Astrocyte (in vitro differentiated cells and primary cell): ENCODE results near the gene DNAJB1. TPM values are rescaled to one million over a fixed set of nuclear protein-coding genes. Genes with fewer than 3 reads are reported as not detected.

Experiments used
- DNase-seq: peaks from one replicate; pipeline ENCODE4 v3.0.0-alpha.2; 2010; ENCODE audit warnings: low read depth
- FAIRE-seq: peaks from 2 replicates; lab custom pipeline; 2011; peaks lifted over from hg19 to GRCh38; lab: Jason Lieb, UNC
- H2AFZ ChIP-seq: 2 replicates; pipeline ENCODE4 v1.6.0; 2012; ENCODE audit warnings: low read depth, low read length, inconsistent platforms
- H3K27ac ChIP-seq: 2 replicates; pipeline ENCODE4 v1.5.1; 2011; ENCODE audit warnings: low read depth, low read length, inconsistent platforms
- H3K27me3 ChIP-seq: 2 replicates; pipeline ENCODE4 v1.6.0; 2011; ENCODE audit warnings: low read length, inconsistent platforms; ENCODE audit not compliant: insufficient read depth
- H3K36me3 ChIP-seq: 2 replicates; pipeline ENCODE4 v1.5.1; 2011; ENCODE audit warnings: low read length, inconsistent platforms; ENCODE audit not compliant: insufficient read depth
- H3K4me1 ChIP-seq: 2 replicates; pipeline ENCODE4 v1.5.1; 2011; ENCODE audit warnings: low read length, inconsistent platforms; ENCODE audit not compliant: insufficient read depth
- H3K4me2 ChIP-seq: 2 replicates; pipeline ENCODE4 v1.6.0; 2012; ENCODE audit warnings: low read length, inconsistent platforms
- H3K4me3 ChIP-seq: 2 replicates; pipeline ENCODE4 v1.5.1; 2011; ENCODE audit warnings: low read depth, mild to moderate bottlenecking, low read length, inconsistent platforms; ENCODE audit not compliant: insufficient read depth
- H3K79me2 ChIP-seq: 2 replicates; pipeline ENCODE4 v1.6.0; 2012; ENCODE audit warnings: mild to moderate bottlenecking, low read length, inconsistent platforms; ENCODE audit not compliant: insufficient read depth
- H3K9ac ChIP-seq: 2 replicates; pipeline ENCODE4 v1.6.0; 2012; ENCODE audit warnings: mild to moderate bottlenecking, low read length, inconsistent platforms
- H3K9me3 ChIP-seq: 2 replicates; pipeline ENCODE4 v1.5.1; 2012; ENCODE audit warnings: low read depth, mild to moderate bottlenecking, low read length, inconsistent platforms; ENCODE audit not compliant: insufficient read depth
- H4K20me1 ChIP-seq: 2 replicates; pipeline ENCODE4 v1.6.0; 2012; ENCODE audit warnings: low read length, inconsistent platforms; ENCODE audit not compliant: insufficient read depth
- H3K27ac Mint-ChIP-seq: one replicate; pipeline ENCODE4 v1.8.0; 2021; ENCODE audit warnings: mild to moderate bottlenecking, mixed read lengths; ENCODE audit not compliant: unreplicated experiment
- H3K27me3 Mint-ChIP-seq: one replicate; pipeline ENCODE4 v1.8.0; 2021; ENCODE audit warnings: low read depth, mixed read lengths; ENCODE audit not compliant: unreplicated experiment
- H3K36me3 Mint-ChIP-seq: one replicate; pipeline ENCODE4 v1.8.0; 2021; ENCODE audit warnings: low read depth, mixed read lengths; ENCODE audit not compliant: unreplicated experiment
- H3K4me1 Mint-ChIP-seq: one replicate; pipeline ENCODE4 v1.8.0; 2021; ENCODE audit warnings: low read depth, mixed read lengths; ENCODE audit not compliant: unreplicated experiment
- H3K4me3 Mint-ChIP-seq: one replicate; pipeline ENCODE4 v1.8.0; 2021; ENCODE audit warnings: mild to moderate bottlenecking, moderate library complexity, mixed read lengths; ENCODE audit not compliant: unreplicated experiment
- H3K9me3 Mint-ChIP-seq: one replicate; pipeline ENCODE4 v1.8.0; 2021; ENCODE audit warnings: mild to moderate bottlenecking, mixed read lengths; ENCODE audit not compliant: unreplicated experiment
- CTCF ChIP-seq: IDR thresholded peaks from 2 replicates; pipeline ENCODE4 v1.5.1; 2011; ENCODE audit warnings: low read depth, mild to moderate bottlenecking, inconsistent platforms, low read length, moderate library complexity; ENCODE audit not compliant: insufficient read depth
- EZH2 ChIP-seq: IDR thresholded peaks from 2 replicates; pipeline ENCODE4 v1.6.1; 2012; ENCODE audit warnings: mild to moderate bottlenecking, low read length, inconsistent platforms; ENCODE audit not compliant: insufficient read depth
- total RNA-seq: library from RNA; stranded (reverse); gene quantifications from 2 replicates; pipeline ENCODE4 v1.2.1, GENCODE V29; 2021

Gene DNAJB1
- total RNA-seq, 1 donor from 2014 or later: 105 TPM

DNA sequence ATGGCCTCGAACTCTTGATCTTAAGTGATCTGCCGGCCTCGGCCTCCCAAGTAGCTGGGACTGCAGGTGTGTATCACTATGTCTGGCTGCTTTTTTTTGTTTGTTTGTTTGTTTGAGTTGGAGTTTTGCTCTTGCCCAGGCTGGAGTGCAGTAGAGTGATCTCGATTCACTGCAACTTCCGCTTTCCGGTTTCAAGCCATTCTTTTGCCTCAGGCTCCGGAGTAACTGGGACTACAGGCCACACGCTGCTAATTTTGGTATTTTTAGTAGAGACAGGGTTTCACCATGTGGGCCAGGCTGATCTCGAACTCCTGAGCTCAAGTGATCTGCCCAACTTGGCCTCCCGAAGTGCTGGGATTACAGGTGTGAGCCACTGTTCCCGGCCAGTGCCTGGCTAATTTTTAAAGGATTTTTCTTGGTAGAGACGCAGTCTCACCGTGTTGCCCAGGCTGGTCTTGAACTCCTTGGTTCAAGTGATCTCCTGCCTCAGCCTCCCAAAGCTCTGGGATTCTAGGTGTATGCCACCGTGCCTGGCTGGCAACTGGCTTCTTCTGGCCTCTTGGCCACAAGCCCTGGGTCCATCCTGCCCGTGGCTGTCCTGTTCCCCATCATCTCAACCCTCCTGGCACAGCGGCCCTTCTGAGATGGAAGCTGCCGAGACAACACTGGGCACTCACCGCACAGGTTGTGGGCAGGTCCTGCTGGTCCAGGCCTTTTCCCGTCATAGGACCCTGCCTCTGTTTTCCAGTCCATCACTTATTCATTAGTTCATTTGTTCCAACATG, 22.7 kb upstream of the DNAJB1 start:
- H3K9me3 ChIP-seq: no peaks in the 10 kb centered on the region
- FAIRE-seq (no peak), DNase-seq (no peak)
- H3K36me3 ChIP-seq: no peaks in the 10 kb centered on the region
- H2AFZ ChIP-seq: no peak overlapping the region
- H3K27me3 ChIP-seq: no peaks in the 10 kb centered on the region
- no peak overlapping the region for H3K27ac ChIP-seq
- H3K4me3 Mint-ChIP-seq: no peak overlapping the region
- H3K27ac Mint-ChIP-seq: no peak overlapping the region
- no peak overlapping the region for H3K9ac ChIP-seq
- H3K4me3 ChIP-seq: no peak overlapping the region
- H3K9me3 Mint-ChIP-seq: no peaks in the 10 kb centered on the region
- H3K4me2 ChIP-seq: no peak overlapping the region
- TF ChIP-seq EZH2: no peak
- TF ChIP-seq CTCF: no peak
- H4K20me1 ChIP-seq: peaks cover 47% of the 10 kb centered on the region
- peaks cover 14% of the 10 kb centered on the region for H3K36me3 Mint-ChIP-seq
- peaks cover 13% of the 10 kb centered on the region for H3K4me1 Mint-ChIP-seq
- no peaks in the 10 kb centered on the region for H3K27me3 Mint-ChIP-seq
- peaks cover 14% of the 10 kb centered on the region for H3K4me1 ChIP-seq
- peaks cover 19% of the 10 kb centered on the region for H3K79me2 ChIP-seq

GRCh38 chr19:14536926-14537692, 18.9 kb upstream of the DNAJB1 start:
- H3K4me2 ChIP-seq: no peak overlapping the region
- no peak for DNase-seq
- H3K4me3 Mint-ChIP-seq: no peak overlapping the region
- H3K27me3 Mint-ChIP-seq: no peaks in the 10 kb centered on the region
- no peak overlapping the region for H3K27ac ChIP-seq
- H3K9me3 ChIP-seq: no peaks in the 10 kb centered on the region
- H3K27ac Mint-ChIP-seq: no peak overlapping the region
- no peaks in the 10 kb centered on the region for H3K9me3 Mint-ChIP-seq
- peaks cover 5% of the 10 kb centered on the region for H3K4me1 ChIP-seq
- H4K20me1 ChIP-seq: peaks cover 32% of the 10 kb centered on the region
- peaks cover 10% of the 10 kb centered on the region for H3K36me3 Mint-ChIP-seq
- no peak overlapping the region for H3K4me3 ChIP-seq
- TF ChIP-seq CTCF (no peak), EZH2 (no peak)
- no peak overlapping the region for H2AFZ ChIP-seq
- peaks cover 32% of the 10 kb centered on the region for H3K79me2 ChIP-seq
- no peak overlapping the region for H3K9ac ChIP-seq
- no peaks in the 10 kb centered on the region for H3K36me3 ChIP-seq
- no peaks in the 10 kb centered on the region for H3K27me3 ChIP-seq
- peaks cover 6% of the 10 kb centered on the region for H3K4me1 Mint-ChIP-seq
- no peak for FAIRE-seq
